NK-92 treated with Interleukin-12 subunit alpha and Interleukin-12 subunit beta, amount 100 ng/mL, for 24 hours (cell line): Measurements from ENCODE around the gene HMGN4.
"Not testable (repeated sequence)": the region's sequence is repeated elsewhere in the genome, so short reads cannot be mapped to it uniquely, and the experiment has no call there.

ENCODE experiments used
- DNase-seq: peaks from one replicate; lab custom pipeline; 2025; lab: John Stamatoyannopoulos, UW

Gene HMGN4

GRCh38 chr6:26522486-26523228, 15.5 kb upstream of the HMGN4 start:
- DNase-seq = not testable (repeated sequence)

- not testable (repeated sequence) for DNase-seq
Observed at GRCh38 chr6:26524314-26524713, 13.9 kb upstream of the HMGN4 start.

GRCh38 chr6:26524722-26525370, 13.3 kb upstream of the HMGN4 start:
- DNase-seq = no peak

- DNase-seq = no peak
Observed at GRCh38 chr6:26525838-26526237, 12.3 kb upstream of the HMGN4 start.

- no peak for DNase-seq
Observed at GRCh38 chr6:26526928-26527327, 11.2 kb upstream of the HMGN4 start.

GRCh38 chr6:26530203-26530602, 8.0 kb upstream of the HMGN4 start:
- no peak for DNase-seq

- no peak for DNase-seq
Observed at GRCh38 chr6:26531897-26532296, 6.3 kb upstream of the HMGN4 start.

- peak; percentile 78 for DNase-seq
Observed at GRCh38 chr6:26532699-26533531, 5.3 kb upstream of the HMGN4 start.

- no peak for DNase-seq
Observed at GRCh38 chr6:26533532-26533931, 4.6 kb upstream of the HMGN4 start.

- no peak for DNase-seq
Observed at GRCh38 chr6:26534681-26535465, 3.3 kb upstream of the HMGN4 start.

- DNase-seq = peak; percentile 26
Observed at GRCh38 chr6:26536571-26537159, 1.5 kb upstream of the HMGN4 start.

GRCh38 chr6:26537160-26537845, 863 bp upstream of the HMGN4 start:
- DNase-seq = peak; percentile 88

GRCh38 chr6:26538572-26538902, 371 bp downstream of the HMGN4 start:
- DNase-seq = no peak

GRCh38 chr6:26539071-26539615, 977 bp downstream of the HMGN4 start:
- no peak for DNase-seq

GRCh38 chr6:26541579-26541978, 3.4 kb downstream of the HMGN4 start:
- no peak for DNase-seq

- DNase-seq = no peak
Observed at GRCh38 chr6:26543953-26544352, 5.8 kb downstream of the HMGN4 start.

- no peak for DNase-seq
Observed at GRCh38 chr6:26544473-26544872, 6.3 kb downstream of the HMGN4 start.

GRCh38 chr6:26545627-26546026, 7.5 kb downstream of the HMGN4 start:
- DNase-seq = no peak

GRCh38 chr6:26547363-26547762, 9.2 kb downstream of the HMGN4 start:
- DNase-seq = not testable (repeated sequence)

- peak; percentile 71 for DNase-seq
Observed at GRCh38 chr6:26550250-26550993, 12.3 kb downstream of the HMGN4 start.
